LoVo (cell line): Measurements from ENCODE around the gene COL11A1.
A peak's percentile ranks its signal among the peaks of the same experiment; 100 is the strongest.
"Not testable (repeated sequence)": the region's sequence is repeated elsewhere in the genome, so short reads cannot be mapped to it uniquely, and the experiment has no call there.

Experiments
- DNase-seq: peaks from one replicate; pipeline ENCODE4 v3.0.0-alpha.2; 2016; ENCODE audit warnings: low spot score

The COL11A1 gene

DNA sequence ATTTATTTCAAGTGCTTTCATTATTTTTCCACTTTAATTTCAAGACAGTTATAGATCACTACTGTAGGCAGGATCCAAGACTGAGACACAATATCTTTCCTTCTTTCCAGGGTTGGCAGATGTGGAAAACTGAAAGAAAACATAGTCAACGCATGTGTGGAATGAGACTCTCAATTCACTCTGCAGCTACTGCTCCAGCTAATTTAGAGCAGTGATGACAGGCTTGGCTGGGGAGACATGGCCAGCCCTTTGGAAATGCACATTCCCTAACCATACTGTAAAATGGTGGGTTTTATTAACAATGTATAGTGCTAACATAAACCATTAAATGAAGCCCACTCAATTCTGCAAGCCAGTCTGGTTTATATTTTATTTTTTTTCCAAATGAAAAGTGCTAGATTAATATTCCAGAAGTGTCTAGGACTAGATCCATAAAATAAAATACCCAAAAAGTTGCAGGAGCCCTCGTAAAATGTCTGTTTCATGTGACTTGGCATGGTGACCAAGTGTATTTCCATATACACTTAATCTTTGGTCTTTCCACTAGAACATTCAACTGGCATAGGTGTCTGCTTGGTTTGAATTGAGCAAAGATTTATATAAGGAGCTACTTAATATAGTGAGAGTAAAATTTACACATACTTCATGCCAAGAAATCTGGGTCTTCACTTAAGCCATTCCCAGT lies 32.9 kb downstream of the COL11A1 start:
- no peak for DNase-seq

DNA sequence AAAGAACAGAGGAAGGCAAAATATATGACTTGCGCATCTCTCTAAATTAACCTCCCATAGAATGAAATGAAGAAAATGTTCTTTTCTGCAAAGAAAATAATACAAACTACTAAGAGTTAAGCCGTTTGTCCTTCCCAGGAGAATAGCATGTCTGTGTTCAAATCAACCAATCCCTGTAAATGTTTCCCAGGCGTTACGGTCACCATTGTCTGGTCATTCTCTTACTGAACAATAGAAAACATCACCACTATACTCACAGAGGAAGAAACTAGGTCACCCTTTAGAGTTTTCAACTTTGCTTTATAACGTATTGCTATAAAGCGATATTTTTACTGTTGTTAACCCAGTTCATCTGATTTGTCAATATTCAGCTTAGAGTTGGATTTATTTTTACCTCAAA lies 34.1 kb downstream of the COL11A1 start:
- DNase-seq, result no peak

DNA sequence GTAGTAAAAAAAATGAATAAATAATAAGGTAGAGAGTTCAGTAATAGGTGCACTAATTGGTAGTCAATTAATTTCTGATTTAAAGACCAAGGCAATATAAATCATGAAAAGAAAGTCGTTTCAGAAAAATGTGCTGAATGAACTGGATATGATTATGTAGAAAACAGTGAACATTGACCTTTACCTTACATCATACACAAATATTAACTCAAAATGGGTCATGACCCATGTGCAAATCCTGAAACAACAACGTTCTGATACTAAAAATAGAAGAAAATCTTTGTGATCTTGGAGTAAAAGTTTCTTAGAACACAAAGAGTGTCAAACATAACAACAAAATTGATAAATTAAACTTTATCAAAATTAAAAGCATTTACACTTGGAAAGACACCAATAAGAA lies 39.1 kb downstream of the COL11A1 start:
- no peak for DNase-seq

DNA sequence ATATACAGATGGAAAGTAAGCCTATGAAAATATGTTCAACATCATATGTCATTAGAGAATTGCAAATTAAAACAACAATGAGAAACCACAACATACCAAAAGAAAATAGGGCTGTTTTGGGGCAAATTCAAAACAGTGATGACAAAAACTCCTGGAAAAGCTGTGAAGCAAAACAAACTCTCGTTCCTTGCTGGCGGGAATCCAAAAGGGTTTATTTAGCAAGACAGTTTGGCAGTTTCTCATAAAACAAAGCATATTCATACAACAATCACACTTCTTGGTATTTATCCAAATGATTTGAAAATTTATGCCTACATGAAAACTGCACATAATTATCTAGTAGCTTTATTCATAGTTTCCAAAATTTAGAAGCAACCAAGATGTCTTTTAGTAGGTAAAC lies 44.4 kb downstream of the COL11A1 start:
- no peak for DNase-seq

DNA sequence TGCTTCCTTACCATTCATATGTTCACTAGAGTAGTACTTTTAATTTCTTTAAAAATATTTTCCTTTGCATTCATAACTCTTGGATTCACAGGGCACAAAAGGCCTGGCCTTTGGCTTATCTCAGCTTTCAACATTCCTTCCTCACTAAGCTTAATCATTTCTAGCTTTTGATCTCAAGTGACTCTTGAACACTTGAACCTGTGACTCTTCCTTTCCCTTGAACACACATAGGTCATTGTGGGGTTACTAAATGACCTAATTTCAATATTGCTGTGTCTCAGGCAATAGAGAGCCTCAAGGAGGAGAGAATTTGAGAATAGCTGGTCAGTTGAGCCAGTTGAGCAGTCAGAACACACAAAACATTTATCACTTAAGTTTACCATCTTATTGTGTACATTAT lies 49.9 kb downstream of the COL11A1 start:
- no peak for DNase-seq

DNA sequence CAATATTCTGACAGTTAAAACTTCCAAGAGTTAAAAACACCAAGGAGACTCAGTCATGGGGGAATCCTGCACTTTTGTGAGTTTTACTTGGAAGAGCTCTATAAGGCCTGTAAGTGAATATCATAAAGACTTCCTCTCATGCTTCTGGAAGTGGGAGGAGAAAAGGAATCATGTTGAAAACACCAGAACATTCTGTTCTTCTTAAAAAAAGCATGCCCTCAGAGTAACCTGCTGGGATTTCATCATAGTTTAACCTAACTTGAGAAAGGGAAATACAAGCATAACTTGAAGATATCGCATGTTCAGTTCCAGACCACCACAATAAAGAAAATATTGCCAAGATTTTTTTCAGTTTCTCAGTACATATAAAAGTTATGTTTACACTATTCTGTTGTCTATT lies 51.9 kb downstream of the COL11A1 start:
- no peak for DNase-seq

DNA sequence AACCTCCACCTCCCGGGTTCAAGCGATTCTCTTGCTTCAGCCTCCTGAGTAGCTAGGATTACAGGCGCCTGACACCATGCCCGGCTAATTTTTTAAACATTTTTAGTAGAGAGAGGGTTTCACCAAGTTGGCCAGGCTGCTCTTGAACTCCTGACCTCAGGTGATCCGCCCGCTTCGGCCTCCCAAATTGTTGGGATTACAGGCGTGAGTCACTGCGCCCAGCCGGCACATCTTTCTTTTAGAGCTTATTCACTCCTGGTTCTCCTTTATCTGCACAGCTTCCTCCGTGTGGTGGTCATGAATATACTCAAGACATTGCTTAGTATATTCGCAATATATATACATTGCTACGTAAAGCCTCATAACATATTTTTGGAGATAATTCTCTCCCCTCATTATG lies 80.2 kb downstream of the COL11A1 start:
- not testable (repeated sequence) for DNase-seq

DNA sequence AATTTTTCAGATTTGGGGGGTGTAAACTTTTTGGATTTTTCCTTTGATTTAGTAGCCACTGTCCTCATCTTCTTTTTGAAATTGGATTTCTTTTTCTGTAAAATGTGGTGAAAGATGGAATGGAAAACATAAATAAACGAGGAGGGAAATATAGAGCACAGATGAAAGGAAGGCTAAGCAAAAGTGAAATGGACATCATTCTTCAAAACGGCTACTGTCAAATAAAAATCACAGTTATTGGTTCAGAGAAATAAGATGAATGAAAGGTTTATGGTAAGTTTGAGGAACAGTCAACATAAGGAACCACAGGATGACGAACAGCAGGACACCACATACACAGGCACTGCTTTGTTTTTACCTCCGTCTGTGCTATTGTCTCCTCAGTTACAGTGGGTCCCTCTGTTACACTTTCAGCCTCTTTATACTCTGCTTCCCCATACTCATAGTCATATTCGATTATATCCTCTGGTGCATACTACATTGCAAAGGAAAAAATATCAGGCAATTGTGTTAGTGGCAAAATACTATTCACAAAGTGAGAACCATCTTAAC lies 82.4 kb downstream of the COL11A1 start:
- DNase-seq, result no peak

DNA sequence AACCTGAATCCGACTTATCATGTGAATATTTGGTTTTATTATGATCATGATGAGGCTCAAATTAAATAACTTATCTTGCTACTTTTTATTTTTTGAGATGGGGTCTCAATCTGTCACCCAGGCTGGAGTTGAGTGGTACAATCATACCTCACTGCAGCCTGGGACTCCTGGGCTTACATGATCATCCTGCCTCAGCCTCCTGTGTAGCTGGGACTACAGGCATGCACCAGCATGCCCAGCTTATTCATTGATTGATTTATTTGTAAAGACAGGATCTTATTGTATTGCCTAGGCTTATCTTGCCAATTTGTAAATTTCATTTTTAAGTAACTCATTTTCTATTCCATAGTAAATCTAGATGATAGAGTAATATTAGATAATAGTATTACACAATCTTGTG lies 84.3 kb downstream of the COL11A1 start:
- no peak for DNase-seq

DNA sequence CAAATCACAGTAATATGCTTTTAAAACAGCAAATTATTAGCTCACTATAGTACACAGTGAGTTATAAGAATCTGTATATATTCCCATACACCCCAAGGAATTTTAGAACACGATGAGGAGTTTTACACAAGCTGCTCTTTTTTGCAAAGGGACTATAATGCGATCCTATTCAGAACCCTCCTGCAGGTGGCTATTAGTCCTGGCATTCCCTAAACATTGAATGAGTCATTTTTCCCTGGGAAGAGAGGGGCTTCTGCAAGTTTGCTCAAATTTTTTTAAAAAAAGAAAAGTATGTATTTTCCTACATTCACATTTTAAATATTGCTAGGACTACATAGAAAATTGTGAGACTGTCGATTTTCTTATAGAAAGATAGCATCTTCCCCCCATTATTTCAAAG lies 106.3 kb downstream of the COL11A1 start:
- DNase-seq, result no peak

DNA sequence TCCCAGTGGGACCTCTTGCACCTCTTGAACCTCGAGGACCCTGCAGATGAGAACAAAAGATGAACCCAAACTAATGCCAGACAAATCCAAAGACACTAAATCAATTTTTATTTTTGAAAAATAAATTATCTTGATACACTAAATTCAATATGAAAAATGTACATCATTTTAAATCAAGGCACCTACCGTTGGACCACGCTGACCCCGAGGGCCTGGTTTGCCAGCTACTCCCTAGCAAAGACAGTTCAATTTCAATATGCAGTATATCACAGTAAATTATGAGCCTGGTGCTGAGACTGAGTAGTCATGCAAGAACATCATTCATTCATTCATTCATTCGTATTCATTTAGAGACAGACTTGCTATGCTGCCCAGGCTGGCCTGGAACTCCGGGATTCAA lies 129.4 kb downstream of the COL11A1 start:
- no peak for DNase-seq

DNA sequence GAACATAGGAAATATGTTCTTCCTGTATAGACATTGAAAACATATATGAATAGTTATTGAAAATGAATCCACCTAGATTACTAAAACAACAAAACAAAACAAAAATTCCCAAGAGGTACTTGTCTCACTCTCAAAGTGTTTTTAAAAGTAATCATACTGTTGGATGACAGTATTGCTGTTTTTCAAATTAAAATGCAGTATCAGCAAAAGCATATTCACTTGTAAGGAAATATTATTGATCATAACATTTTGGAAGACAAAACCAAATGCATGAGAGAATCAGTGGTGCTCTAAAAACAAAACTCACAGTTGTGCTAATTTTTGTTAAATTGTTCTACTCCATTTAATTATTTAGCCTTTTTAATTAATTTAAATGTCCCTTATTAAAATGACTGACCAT lies 131.0 kb downstream of the COL11A1 start:
- no peak for DNase-seq

DNA sequence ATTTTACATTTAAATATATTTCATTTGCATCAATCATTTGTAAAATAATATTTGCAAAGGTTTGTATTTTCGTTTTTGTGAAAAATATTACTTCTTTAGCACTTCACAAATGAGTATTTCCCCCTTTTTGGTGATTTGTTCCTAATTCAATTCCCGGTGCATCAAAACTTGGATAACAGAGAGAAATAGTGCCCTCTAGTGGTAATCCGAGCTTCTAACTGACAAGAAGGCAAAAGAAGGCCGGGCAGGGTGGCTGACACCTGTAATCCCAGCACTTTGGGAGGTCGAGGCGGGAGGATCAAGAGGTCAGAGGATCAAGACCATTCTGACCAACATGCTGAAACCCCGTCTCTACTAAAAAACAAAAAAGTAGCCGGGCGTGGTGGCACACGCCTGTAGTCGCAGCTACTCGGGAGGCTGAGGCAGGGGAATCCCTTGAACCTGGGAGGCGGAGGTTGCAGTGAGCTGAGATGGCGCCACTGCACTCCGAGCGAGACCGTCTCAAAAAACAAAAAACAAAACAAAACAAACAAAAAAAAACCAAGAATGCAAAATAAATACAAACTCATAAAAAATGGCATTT lies 137.7 kb downstream of the COL11A1 start:
- peak; percentile 69 for DNase-seq

DNA sequence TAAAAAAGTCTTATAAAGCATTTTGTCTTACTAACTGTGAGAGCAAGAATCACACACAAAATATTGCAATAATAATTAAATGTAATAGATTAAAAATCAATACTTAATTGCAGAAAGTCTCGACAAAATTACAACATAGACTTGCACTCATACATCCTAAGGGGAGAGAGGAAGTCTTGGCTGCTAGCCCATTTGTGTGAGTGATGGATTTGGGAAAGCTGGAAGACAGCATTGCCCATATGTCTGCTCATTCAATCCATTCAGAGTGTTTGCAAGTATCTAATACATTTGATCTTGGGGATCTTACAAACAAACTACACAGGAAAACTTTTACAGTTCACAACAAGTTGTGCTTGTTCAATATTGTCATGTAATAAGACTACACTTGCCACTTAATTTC lies 140.5 kb downstream of the COL11A1 start:
- no peak for DNase-seq

DNA sequence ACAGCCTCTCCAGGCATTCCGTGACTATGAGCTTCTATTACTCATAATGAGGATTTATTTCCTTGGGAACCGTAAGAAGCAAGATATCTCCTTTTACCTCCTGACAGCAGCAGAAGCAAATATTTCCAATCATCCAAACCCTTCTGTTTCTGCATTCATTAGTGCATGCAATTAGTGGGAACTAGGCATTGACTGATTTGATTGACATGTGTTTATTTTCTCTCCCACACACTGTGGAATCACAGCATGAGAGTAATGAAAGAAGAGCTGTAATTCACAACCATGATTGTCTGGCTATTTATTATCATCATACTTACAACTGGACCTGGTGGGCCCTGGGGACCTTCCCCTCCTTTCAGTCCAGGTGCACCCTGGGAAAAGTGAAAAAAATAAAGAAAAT lies 146.8 kb downstream of the COL11A1 start:
- DNase-seq, result no peak

DNA sequence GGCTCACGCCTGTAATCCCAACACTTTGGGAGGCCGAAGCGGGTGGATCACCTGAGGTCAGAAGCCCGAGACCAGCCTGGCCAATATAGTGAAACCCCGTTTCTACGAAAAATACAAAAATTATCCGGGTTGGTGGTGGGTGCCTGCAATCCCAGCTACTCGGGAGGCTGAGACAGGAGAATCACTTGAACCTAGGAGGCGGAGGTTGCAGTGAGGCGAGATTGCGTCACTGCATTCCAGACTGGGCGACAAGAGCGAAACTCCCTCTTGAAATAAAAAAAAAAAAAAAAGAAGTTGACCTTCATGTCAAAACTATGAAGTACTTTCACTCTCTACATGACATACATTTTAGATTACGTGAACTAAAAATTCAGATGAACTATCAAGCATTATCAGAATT lies 153.7 kb downstream of the COL11A1 start:
- no peak for DNase-seq

DNA sequence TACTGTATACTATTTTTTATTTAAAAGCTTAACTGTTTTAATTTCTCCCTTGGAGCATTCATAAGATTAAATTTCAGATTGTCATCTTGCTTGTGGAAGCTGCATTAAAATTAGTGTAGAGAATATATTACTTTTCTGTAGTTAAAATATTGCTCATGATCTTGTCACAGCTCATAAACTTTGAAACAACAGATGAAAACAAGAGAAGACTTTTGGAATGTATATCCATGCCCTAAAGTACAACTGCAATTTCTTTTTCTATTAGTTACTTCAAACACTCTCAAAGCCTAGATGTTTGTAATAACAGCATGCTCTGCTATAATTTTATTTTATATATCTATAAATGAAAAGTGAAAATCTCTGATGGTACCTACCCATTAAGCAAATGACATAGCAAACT lies 155.9 kb downstream of the COL11A1 start:
- DNase-seq, result no peak

DNA sequence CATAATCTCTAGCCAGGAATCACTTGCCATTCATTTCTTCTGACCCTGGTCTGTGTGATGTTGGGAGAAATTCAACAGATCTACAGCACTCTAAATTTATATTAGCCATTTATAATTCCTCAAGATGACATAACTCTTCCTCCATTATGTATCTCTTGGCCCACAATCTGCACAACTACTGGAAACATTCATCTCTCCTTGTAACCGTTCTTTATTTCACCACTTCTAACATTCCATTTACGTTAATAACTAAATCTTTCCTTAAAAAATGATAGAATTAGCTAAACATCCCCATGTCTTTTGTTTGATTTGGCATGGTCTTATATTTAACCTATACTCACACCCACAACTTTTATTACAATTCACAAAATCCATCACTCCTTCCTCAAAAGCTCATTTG lies 166.0 kb downstream of the COL11A1 start:
- no peak for DNase-seq

DNA sequence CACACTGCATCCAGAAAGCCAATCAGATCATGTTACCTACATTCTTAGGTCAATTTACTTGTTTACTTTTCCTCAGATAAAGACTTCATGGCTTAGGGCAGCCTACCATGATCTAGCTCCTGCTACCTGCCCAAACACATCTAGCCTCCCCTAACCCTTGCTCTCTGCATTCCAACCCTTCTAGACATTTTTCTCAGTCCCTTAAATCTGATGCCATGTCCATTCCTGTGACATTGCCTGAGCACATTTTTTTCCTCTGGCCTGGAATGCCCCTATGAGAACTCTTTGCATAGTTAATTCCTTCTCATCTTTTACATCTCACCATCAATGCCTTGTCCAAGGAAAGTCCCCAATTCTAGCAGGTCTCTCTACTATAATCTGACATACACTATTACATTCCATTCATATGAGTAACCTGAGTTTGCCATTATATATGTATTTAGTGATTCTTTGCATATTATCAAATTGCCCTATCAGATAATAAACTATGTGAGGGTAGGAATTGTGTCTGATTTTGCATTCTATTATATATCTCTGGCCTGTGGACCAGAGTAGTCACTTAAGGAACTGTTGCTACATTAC lies 166.9 kb downstream of the COL11A1 start:
- DNase-seq, result no peak

DNA sequence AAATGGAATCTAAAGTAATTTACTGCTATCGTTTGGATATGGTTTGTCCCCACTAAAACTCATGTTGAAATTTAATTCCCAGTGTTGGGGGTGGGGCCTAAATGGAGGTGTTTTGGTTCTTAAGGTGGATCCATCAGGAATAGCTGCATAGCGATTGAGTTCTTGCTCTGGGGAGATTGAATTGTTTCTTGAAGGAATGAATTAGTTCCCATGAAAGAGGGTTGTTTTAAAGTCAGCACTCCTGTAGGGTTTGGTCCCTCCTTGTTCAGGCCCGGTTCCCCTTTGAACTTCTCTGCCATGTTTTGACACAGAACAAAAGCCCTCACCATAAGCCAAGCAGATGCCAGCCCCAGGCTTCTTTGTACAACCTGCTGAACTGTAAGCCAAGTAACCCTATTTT lies 170.9 kb downstream of the COL11A1 start:
- no peak for DNase-seq

DNA sequence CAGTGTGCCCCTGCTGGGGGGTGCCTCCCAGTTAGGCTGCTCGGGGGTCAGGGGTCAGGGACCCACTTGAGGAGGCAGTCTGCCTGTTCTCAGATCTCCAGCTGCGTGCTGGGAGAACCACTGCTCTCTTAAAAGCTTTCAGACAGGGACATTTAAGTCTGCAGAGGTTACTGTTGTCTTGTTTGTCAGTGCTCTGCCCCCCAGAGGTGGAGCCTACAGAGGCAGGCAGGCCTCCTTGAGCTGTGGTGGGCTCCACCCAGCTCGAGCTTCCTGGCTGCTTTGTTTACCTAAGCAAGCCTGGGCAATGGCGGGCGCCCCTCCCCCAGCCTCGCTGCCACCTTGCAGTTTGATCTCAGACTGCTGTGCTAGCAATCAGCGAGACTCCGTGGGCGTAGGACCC lies 175.0 kb downstream of the COL11A1 start:
- not testable (repeated sequence) for DNase-seq

DNA sequence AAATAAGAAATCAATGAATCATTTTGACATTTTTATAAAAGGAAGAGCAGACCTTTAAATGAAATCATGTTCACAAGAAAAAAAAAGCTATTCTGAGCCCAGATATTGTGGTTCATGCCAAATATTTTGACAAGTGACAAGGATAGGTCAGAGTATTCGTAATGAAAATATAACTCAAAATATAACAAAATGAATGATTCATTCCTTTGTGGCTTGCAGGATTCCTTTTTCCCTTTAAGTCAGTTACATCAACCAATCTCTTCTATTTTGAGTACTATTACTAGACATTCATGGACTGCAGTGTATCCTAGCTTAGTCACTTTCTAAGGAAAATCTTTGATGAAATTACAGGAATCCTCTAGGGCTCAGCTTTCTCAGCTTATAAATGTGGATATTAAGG lies 188.7 kb downstream of the COL11A1 start:
- DNase-seq, result no peak

DNA sequence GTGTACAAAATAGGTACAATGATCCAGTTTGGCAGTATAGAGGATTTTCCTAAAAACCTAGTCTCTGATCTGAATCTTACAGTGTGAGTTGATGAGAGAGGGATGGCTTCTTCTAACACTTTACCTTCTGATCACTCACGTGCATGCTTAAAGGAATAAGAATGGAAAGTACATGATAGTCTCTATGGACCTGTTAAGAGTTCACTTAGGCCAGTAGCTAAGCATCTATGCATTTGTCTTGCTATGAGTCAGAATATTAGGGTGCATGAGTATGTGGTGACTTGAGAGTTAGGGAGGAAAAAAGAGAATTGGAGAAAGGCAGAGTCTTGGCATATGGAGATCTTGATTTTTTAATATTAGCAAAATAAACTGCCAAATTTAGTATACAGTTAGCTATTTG lies 206.3 kb downstream of the COL11A1 start:
- no peak for DNase-seq

DNA sequence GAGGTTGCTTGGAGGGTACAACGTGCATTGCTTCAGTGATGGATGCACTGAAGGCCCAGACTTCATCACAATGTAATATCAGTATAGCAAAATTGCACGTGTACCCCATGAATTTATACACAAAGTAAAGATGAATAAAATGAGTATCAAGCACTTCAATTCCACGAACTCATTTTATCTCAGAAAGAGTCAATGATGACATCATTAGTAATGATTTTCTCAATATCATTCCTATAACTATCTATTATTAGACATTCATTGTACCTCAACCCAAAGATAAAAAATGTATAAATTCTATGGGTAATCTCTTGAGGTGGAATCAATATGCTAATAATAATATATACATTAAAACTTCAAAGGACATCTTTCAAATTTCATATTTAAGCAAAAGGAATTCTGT lies 208.4 kb downstream of the COL11A1 start:
- DNase-seq, result no peak
